GM21526 (cell line): ENCODE data around the gene WWOX.

Experiments
- ATAC-seq: cut with Tn5 transposase; IDR thresholded peaks from one replicate; pipeline ENCODE4 v1.9.1; 2021; ENCODE audit warnings: moderate library complexity; ENCODE audit not compliant: unreplicated experiment, low FRiP score

Gene WWOX

DNA sequence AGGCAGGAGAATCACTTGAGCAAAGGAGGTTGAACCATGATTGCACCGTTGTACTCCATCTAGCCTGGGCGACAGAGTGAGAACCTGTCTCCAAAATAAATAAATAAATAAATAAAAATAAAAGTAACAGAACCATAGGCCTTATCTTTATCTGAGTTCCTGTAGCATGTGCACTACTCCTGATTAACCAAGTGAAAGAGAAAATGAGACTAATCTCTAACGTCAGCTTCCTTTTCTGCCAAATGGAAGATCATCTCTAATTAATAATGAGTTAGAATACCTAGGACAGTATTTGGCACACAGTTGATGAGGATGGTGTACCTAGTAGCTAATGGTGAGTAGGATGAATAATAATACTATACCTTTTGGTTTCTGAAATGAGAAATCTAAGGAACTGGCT lies 520.4 kb downstream of the WWOX start:
- ATAC-seq = no peak

DNA sequence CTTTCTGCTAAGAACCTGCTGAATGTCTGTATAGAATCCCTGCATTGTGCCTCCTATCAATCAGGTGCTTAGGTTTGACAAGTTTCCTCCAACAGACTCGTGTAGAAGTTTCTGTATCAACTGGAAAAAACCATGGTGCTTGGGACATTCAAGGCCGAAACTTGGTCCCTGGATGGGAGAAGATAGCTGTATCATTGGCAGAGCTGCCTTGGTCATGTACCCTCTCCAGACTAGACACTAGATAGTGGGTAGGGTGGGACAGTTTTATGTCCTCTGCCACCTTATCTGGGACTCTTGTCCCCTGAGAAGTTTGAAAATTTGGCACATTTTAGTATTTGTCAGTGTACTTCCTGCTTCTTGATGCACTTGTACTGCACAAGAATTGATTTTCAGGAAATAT lies 520.8 kb downstream of the WWOX start:
- no peak for ATAC-seq

DNA sequence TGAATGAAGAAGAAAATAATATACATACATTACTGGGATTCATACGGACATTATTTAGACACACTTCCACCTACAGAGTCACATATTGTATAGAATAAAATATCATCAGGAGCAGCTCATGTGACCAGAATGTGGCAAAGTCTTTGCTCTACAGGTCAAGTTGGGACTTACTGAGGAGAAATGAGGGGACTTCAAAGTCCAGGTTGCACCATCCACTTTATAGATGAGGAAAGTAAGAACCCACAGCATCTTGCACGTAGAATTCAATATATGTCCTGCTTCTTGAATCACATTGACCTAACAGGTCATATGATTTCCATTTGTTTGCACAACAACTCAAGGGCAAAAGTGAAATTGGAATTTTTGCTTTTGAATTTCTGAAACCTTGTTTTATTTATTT lies 524.3 kb downstream of the WWOX start:
- ATAC-seq = no peak

DNA sequence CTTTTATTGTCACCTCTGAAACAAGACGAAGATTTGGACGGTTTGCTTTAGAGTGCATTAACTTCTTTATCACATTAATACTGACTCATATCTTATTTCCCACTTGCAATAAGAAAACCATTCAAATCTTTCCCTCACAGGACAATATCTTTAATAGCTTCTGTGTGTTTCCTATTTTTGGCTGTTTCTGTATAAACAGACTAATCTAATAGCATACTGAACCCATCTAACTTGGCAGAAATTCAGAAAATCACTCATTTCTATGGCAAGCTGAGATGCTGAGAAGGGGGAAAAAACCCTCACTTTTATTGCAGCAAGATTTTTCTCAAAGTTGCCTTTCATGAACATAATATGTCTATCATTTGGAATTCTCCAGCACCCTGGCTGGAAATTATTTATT lies 524.9 kb downstream of the WWOX start:
- no peak for ATAC-seq

DNA sequence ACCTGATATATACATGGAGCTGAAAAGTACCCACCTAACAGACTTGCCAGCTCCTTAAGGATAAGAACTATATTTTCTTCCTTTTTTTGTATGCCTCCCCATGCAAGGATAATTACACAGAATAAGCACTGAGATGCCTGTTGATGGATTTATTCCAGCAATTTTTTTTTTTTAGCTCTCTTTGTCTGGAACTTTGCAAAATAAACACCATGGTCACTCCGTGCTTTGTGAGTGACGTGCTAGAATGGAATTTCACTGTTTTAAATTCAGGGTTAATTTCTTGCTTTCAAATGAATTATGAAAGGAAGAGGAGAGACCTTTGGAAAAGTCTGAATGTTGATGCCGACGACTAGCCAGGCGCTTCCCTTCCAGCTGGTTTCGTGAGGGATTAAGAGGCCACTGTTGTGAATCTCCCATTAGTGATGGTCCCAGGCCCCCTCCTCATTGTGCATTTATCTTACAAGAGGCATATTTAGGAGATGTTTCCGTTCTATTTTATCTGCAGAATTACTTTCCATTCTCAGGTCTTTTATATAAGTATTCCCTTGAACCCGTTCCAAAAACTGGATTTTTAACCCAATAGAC lies 529.1 kb downstream of the WWOX start:
- no peak for ATAC-seq

DNA sequence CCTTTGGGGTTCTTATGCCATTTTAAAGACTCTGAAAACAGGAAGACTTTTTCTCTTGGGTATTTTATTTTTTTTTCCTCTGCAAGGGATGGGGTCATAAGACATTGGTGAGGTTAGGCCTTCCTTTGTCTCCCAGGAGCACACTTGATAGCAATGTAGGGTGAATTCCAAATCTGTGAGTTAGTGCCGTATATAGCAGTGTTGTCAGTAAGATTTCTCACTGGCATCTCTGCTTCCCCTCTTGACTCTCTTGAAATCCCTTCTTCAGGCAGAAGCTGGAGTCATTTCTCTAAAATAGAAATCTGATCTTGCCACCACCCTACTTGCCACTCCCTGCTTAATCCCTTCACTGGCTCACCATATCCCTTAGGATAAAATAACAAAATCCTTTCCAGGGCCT lies 529.7 kb downstream of the WWOX start:
- no peak for ATAC-seq

DNA sequence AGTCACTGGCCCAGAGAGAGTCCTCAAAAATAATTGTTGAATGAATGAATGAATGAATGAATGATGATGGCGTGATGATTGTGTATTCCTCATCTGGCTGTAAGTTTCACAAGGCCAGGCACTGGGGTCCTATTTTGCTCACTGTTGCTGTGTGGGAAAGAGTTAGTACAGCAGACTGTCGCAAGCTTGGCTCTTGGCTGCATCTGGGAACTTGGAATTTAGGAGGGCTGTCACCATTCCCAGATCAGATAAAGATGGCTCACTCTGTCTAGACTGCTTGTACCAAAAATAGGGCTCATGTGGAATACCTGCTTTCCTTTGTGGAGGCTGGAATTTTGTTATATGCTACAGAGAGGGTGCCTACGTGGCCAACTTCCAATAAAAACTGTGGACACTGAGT lies 530.6 kb downstream of the WWOX start:
- no peak for ATAC-seq

DNA sequence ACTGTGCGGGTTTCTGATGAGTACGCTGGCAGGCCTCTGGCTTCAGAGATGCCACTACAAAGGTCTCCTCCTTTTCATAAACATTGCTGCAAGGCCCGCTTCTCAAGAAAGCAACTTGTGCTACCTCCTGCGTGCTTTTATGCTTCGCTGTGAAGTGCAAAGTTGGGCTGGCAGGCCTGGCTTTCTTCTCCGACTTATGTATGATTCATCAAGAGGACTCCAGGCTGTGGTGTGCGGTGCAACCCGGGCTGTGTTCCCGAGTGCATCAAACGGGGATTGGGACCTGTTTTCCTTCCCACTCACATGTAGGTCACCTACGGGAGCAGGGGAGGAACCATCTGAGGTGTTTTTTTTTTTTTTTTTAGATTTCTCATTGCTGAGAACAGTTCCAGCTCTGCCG lies 534.1 kb downstream of the WWOX start:
- no peak for ATAC-seq

DNA sequence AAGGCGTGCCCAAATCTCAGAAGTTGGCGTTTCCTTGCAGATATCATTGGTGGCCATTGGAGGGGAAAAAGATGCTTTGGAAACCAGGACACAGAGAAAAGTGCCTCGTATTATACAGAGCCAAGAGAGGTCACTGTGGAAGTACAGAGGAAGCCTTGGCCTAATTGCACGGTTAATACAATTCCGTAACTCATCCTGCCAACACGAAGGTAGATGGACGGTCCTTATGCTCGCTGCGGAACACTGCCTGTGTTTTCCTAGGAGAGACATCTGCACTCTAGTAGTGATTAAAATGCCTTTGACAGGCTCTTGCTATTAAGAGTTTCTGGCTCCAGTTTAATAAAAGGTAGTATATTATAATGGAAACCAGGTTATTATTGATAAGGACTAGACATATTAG lies 536.4 kb downstream of the WWOX start:
- no peak for ATAC-seq

DNA sequence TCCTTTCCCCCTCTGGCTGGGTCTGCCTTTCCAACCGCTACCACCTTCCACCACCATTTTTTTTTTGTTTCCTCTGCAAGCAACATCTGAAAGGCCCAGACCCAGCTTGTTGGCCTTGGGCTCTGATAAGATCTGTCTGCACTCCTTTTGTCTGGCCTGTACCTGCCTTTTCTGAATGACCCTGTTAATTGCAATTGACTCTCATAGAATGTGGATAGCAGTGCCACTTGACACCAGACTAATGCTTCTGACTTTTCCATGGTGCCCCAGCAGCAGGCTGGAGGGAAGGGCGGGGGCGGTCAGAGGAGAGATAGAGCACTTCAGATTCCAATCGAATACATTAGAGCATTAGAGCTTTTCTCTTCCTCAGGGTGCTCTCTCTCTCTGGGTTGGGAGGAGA lies 538.9 kb downstream of the WWOX start:
- ATAC-seq = no peak

DNA sequence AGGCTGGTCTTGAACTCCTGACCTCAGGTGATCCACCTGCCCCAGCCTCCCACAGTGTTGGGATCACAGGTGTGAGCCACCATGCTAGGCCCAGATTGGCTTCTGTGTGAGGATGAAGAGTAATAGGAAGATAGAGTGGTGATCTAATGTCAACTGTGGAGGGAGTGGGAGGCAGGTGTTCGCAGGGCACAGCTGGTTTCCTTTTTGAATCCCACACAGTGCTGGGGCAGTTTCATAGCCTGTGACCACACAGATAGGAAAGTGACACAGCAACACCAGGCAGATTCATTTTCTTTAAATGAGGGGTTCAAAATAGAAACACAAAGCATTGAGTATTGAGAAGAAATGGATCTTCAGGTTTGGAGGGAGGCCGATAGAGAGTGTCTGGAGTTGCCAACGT lies 540.3 kb downstream of the WWOX start:
- ATAC-seq = peak; percentile 81

DNA sequence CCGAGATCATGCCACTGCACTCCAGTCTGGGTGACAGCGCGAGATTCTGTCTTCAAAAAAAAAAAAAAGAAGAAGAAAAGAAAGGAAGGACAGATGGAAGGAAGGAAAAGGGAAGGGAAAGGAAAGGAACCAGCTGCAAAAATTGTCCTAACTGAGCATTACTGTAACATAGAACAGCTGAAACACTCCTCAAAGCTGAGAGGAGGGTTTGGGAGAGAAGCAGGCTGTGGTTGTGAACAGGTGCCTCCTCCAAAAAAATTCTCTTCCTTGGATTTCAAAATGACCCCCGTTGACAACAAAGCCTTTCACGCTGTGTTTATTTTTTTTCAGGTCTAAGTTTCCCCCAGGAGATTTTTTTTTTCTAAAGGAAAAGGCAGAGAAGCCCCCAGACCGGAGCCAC lies 541.4 kb downstream of the WWOX start:
- ATAC-seq = no peak

DNA sequence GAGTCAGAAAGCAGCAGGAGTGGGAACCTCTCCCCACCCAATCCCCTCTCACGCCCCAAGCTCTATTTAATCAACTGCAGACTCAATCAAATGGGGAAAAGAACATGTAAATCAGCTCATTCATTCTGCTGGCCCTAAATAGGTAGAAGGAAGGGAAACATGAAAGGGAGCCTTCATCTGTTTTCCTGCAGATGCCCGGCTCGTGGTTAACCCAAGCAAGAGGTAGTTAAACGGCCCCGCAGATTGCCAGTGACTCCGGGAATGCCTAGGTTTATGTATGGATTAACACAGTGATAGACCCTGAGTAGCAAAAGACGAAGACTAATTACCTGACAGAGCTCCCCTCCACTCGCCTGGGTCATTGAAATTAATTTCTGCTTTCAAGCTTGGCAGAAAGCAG lies 542.0 kb downstream of the WWOX start:
- ATAC-seq = no peak

DNA sequence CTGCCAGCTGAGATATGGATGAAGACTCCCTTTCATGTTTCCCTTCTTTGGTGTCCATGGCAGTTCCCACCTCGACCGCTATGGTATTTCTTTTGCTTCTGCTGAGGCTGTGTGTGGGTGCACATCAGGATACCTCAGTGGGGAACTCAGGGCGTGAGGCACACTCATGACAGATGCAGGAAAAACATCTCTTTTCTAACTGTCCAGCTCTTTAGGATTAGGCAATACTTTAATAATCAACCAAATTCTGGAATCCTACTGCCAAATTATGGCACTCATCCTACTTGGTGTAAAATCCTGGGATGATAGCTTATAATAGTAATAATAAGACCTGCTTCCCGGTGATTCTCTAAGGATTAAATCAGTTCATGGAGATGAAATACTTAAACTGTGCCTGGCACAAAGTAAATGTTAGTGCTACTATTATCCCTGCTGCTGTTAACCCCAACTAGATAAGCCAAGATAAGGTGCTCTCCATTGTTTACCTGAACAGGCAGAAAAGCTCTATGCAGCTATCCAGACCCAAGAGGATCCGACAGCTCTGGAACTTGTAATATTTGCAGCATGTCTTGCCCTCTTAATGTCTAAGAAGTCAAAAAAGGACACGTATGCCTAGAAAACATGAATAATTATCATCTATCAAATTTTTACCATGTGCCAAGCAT lies 543.3 kb downstream of the WWOX start:
- no peak for ATAC-seq

DNA sequence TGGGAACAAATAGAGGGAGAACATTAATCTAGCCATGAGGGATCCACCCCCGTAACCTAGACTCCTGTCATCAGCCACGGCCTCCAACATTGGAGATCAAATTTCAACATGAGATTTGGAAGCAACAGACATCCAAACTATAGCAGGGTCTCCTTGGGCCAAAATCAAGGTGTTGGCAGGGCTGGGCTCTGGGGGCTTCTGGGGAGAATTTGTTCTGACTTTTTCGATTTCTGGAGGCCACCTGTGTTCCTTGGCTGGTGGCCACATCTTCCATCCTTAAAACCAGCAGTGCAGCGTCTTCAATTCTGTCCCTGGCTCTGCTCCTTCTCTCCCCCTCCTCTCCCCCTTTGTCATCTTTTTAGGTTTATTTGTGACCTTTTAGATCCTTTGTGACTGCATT lies 546.2 kb downstream of the WWOX start:
- ATAC-seq = no peak

DNA sequence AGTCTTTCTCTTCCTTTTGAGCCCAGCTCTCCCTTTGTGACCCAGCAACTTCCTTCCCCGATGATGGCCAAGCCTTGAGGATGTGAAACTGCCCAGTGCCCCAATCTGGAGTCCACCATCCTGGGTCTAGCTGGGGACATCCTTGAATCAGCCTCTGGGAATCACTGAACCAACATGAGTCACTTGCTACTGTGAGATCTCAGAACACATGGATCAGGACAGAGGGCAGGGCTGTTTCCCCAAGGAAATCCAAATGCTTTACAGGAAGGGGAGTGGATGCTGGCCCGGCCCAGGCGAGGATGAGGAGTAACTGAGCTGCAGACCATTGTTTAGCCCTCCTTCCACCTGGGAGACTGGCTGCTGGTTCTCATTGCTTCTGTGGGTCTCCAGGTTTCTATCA lies 547.6 kb downstream of the WWOX start:
- ATAC-seq = no peak

DNA sequence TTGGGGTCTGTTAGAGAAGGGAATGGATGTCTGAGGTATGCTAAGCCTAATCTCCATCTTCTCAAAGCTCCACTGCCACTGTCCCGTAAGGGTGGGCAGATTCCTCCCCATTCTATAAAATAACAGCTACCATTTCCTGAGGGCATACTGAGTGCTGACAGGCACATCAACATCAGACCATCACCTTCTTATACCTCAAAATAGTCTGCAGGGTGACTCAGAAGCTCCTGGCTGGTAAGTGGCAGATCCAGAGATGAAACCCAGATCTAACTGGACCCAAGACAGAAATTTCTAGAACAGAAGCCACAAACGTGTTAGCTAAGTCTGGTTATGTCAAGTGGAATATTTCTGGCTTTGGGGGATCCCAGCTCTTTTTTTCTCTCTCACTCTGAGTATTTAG lies 548.0 kb downstream of the WWOX start:
- no peak for ATAC-seq

DNA sequence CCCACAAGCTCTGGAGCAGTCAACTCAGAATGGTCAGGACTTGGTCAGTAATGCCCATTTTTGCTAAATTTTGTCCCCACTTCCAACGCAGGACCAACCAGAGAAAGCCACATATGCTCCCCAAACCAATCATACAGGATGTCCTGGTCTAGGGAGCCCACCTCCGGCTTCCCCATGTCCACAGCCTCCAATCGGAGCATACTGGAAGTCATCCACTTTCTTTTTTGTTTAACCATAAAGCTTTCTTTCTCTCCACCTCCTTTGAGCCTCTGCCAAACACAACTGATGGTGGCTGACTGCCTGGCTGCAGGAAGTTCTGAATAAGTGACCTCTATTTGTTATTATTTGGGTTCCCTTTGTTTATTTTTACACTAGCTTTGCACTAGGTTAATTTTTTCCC lies 549.1 kb downstream of the WWOX start:
- no peak for ATAC-seq

DNA sequence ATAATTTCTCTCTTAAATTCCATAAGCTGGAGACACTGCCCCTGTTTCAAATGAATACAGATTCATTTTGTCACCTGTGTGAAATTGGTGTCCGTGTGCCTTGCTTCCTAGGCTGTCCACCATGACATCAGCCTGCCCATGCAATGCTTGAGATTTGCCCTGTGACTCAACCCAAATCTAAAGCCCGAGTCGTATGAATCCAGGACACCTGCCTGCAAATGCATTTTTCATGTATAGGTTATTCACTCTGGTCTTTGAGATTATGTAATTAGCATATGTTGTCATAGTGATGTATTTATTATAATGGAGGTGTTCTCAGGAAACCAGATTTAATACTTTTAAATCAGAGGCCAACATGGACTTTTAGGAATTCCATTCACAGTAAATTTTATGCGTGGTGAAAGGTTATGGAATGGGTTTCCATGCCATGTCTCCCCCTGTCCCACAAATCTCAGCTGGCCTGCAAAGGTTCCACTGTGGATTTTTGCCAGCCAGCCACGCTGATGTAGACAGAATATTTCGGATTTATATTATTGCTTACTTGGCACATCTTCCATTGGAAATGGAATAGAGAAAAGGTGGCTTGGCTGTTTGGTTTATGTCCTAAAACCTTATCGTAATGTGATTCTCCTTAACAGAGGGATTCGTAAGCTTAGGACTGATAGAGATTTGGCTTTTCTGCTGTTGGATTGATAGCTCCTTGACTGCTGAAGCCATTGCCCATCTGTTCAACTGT lies 551.1 kb downstream of the WWOX start:
- ATAC-seq = no peak

DNA sequence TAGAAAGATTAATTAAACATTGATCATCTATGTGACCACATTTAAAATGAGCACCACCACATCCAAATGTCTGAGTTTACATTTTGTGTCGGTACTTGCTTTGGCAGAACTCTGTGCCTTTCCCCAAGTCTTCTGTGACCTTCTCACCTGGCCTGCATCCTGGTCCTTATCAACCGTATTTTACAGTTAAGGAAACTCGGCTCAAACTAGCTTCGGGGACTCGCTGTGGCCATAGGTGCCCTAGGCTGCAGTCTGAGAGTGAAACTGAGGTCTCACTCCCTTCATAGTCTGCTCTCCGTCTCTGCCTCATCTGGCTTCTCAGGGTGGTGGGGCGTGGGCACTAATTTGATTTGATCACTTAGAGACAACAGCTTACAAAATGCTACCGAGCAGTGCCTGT lies 555.5 kb downstream of the WWOX start:
- no peak for ATAC-seq

DNA sequence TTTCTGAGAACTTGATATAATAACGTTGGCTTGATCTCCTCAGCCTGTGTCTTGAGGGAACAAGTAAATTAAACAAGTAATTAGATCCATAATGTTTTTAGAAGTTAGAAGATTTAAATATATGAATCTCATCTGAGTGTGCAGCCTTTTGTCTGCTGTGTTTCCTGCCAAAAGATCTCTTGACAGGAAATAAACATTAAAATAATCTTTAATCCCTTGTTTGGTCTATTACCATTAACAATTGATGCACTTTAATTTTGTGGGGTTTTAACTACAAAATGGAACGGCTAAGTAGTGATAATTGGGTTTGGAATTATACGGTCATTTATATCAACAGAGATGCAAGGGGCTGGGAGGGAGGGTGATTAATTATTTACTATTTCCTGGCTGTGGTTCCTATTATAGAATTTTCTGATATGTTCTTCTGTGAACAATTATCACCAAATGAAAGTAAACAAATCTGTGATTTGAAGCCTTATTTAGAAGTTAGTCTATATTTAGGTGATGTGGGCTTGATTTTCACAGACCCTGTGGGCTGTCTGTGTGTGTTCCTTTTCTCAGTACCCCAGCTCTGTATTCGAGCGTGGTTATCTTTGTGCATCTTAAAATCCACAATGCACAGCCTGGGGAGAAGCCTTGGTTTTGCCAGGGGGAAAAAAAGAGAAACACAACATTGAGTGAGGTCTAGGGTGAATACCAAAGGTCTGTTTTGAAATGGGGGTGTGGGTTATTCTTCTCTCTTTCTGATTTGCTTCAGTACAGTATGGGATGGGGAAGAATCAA lies 556.1 kb downstream of the WWOX start:
- no peak for ATAC-seq
